Peyer's patch (tissue), 4 donors: Measurements from ENCODE around the gene FDXR.

Experiments
- POLR2A ChIP-seq, 2 donors: fragments of 450-650 bp; IDR thresholded peaks; one replicate each; pipeline ENCODE4 v1.5.1; 2017; ENCODE audit warnings: antibody characterized with exemption in 2 of 2, mild to moderate bottlenecking in 2 of 2, moderate library complexity in 2 of 2
- TF ChIP-seq, protein P1 (sequence below), 6 experiments: fragments of 450-650 bp in 4 of 6; fragments of 200-600 bp in 2 of 6; sonication (generic) in 1 of 6; IDR thresholded peaks; one replicate each; pipeline ENCODE4 v1.5.1; 2017 to 2019; ENCODE audit warnings: antibody characterized with exemption in 6 of 6, mild to moderate bottlenecking in 3 of 6, moderate library complexity in 1 of 6

DNA sequence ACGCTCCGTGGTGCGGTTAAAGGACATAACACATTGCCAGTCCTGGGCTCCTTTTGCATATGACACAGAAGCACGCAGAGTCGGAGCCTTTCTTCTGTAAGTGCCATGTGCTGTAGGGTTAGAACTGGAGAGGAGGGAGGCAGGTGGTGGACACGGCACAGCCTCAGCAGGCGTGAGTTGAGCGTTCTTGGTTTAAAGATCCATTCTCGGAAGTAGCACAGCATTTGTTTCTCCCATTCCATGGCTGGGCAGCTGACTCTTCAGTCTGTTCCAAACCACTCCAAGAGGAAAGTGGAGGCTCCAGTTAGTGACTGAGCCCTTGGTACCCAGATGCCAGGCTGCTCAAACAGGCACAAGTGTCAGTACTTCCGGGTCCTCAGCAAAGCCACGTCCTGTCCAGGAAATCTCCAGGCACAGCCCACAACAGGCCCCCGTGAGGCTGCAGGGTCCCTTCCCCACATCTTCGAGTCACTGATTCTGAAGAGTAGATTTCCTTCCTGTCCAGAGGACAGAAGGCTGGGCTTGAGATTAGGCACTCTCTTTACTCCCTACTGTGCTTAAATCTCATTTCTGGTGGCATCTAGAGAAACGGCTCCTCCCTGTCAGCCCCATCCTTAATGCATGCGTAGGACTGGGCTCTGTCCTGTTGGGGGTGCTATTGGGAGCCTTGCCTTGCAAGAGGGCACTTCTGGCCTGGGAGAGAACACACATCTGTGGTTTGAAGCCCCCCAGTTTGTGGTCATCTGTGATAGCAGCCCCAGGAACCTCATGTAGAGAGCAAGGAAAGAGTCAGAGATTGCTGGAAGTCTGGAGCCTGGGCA is 57.0 kb downstream of the FDXR start:
- TF ChIP-seq, protein P1, sequence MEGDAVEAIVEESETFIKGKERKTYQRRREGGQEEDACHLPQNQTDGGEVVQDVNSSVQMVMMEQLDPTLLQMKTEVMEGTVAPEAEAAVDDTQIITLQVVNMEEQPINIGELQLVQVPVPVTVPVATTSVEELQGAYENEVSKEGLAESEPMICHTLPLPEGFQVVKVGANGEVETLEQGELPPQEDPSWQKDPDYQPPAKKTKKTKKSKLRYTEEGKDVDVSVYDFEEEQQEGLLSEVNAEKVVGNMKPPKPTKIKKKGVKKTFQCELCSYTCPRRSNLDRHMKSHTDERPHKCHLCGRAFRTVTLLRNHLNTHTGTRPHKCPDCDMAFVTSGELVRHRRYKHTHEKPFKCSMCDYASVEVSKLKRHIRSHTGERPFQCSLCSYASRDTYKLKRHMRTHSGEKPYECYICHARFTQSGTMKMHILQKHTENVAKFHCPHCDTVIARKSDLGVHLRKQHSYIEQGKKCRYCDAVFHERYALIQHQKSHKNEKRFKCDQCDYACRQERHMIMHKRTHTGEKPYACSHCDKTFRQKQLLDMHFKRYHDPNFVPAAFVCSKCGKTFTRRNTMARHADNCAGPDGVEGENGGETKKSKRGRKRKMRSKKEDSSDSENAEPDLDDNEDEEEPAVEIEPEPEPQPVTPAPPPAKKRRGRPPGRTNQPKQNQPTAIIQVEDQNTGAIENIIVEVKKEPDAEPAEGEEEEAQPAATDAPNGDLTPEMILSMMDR (IDR thresholded peaks at IDR 0.05) = no peak
- TF ChIP-seq POLR2A (IDR thresholded peaks at IDR 0.05) = no peak
